B cell (primary cell): ENCODE results near the gene CUBN.

ENCODE experiments used
- CTCF ChIP-seq: fragments of 200-600 bp; IDR thresholded peaks from one replicate; pipeline ENCODE4 v1.8.0; 2022; ENCODE audit warnings: antibody characterized with exemption, mild to moderate bottlenecking
- EZH2 ChIP-seq: IDR thresholded peaks from 2 replicates; pipeline ENCODE4 v1.6.1; 2012; ENCODE audit warnings: borderline replicate concordance, low read depth, mild to moderate bottlenecking, moderate library complexity, low read length; ENCODE audit not compliant: insufficient read depth, poor library complexity, severe bottlenecking

GRCh38 chr10:16803464-16803863, 326.1 kb downstream of the CUBN start:
- no peak for TF ChIP-seq CTCF
- no peak for TF ChIP-seq EZH2
